PC-3 (cell line): ENCODE data around the gene CEND1. TPM values are rescaled to one million over a fixed set of nuclear protein-coding genes. Genes with fewer than 3 reads are reported as not detected.

ENCODE experiments used
- ATAC-seq: fragments of 200-7000 bp; cut with Tn5 transposase; 2 replicates; pipeline ENCODE4 v1.9.1; 2020; ENCODE audit warnings: mild to moderate bottlenecking, moderate library complexity
- BruUV-seq: library from RNA; stranded (reverse); fragments of 400-500 nt; replicated peaks from 2 replicates; lab custom pipeline; 2021; lab: Mats Ljungman, UMichigan
- CTCF ChIA-PET: fragments of 300-600 bp; sonication (Branson Sonifier 250); formaldehyde crosslinking; loops from one replicate; lab custom pipeline; 2022; ENCODE audit warnings: antibody characterized with exemption; lab: Charles Lee
- POLR2A ChIA-PET: fragments of 300-600 bp; sonication (Branson Sonifier 250); formaldehyde crosslinking; loops from one replicate; lab custom pipeline; 2022; ENCODE audit warnings: antibody characterized with exemption; ENCODE audit not compliant: unreplicated experiment; lab: Charles Lee
- DNase-seq: peaks from one replicate; pipeline ENCODE4 v3.0.0-alpha.2; 2015
- H2AFZ ChIP-seq: fragments of 300-600 bp; sonication (generic); 2 replicates; pipeline ENCODE4 v1.6.0; 2016; ENCODE audit warnings: antibody characterized with exemption, low read length
- H3F3A ChIP-seq: fragments of 300-600 bp; sonication (generic); one replicate; pipeline ENCODE4 v1.6.0; 2017; ENCODE audit warnings: antibody characterized with exemption, low read length, control low read depth, mild to moderate bottlenecking; ENCODE audit not compliant: unreplicated experiment
- H3K27ac ChIP-seq: fragments of 300-600 bp; sonication (generic); 2 replicates; pipeline ENCODE4 v1.5.1; 2016; ENCODE audit warnings: mild to moderate bottlenecking, low read length
- H3K27me3 ChIP-seq: fragments of 300-600 bp; sonication (generic); 2 replicates; pipeline ENCODE4 v1.6.1; 2016; ENCODE audit warnings: low read length, mixed read lengths
- H3K36me3 ChIP-seq: fragments of 300-600 bp; sonication (generic); 2 replicates; pipeline ENCODE4 v1.6.1; 2016; ENCODE audit warnings: low read depth, mixed run types, low read length, mixed read lengths
- H3K4me1 ChIP-seq: fragments of 300-600 bp; sonication (generic); 2 replicates; pipeline ENCODE4 v1.5.1; 2016; ENCODE audit warnings: low read length; ENCODE audit not compliant: insufficient read depth
- H3K4me2 ChIP-seq: fragments of 300-600 bp; sonication (generic); 2 replicates; pipeline ENCODE4 v1.6.0; 2016; ENCODE audit warnings: low read length
- H3K4me3 ChIP-seq: fragments of 300-600 bp; sonication (generic); 2 replicates; pipeline ENCODE4 v1.5.1; 2016; ENCODE audit warnings: mild to moderate bottlenecking, low read length, mixed read lengths
- H3K79me2 ChIP-seq: fragments of 300-600 bp; sonication (generic); 2 replicates; pipeline ENCODE4 v1.6.1; 2017; ENCODE audit warnings: low read length, mixed read lengths
- H3K9ac ChIP-seq: fragments of 300-600 bp; sonication (generic); 2 replicates; pipeline ENCODE4 v1.6.0; 2016; ENCODE audit warnings: mild to moderate bottlenecking, low read length
- H3K9me2 ChIP-seq: fragments of 300-600 bp; sonication (generic); replicated peaks from 2 replicates; pipeline ENCODE4 v1.6.1; 2016; ENCODE audit warnings: mixed run types, low read length, mixed read lengths
- H3K9me3 ChIP-seq: fragments of 300-600 bp; sonication (generic); 2 replicates; pipeline ENCODE4 v1.6.1; 2016; ENCODE audit warnings: low read length, mixed read lengths
- H4K20me1 ChIP-seq: fragments of 300-600 bp; sonication (generic); 2 replicates; pipeline ENCODE4 v1.6.1; 2016; ENCODE audit warnings: low read length, mixed read lengths
- CTCF ChIP-seq: fragments of 300-600 bp; sonication (generic); conservative IDR thresholded peaks from 2 replicates; pipeline ENCODE4 v1.5.1; 2017; ENCODE audit warnings: antibody characterized with exemption, low read depth, mild to moderate bottlenecking, low read length
- EZH2 ChIP-seq: fragments of 300-600 bp; sonication (generic); IDR thresholded peaks from one replicate; pipeline ENCODE4 v1.6.1; 2017; ENCODE audit warnings: antibody characterized with exemption, mild to moderate bottlenecking, low read length; ENCODE audit not compliant: unreplicated experiment
- EZH2phosphoT487 ChIP-seq: fragments of 300-600 bp; sonication (generic); IDR thresholded peaks from 2 replicates; pipeline ENCODE4 v1.6.1; 2018; ENCODE audit warnings: mild to moderate bottlenecking, antibody characterized with exemption, low read length, borderline replicate concordance
- intact Hi-C: fragments of 100-400 bp; cut with micrococcal nuclease; formaldehyde crosslinking; loops from 2 replicates; pipeline ENCODE4 v1.9.0; 2023
- total RNA-seq: library from RNA; depleted of rRNA; stranded (reverse); fragments of >200 nt; gene quantifications from 2 replicates; pipeline ENCODE4 v1.2.3, GENCODE V29; 2014

The CEND1 gene
- total RNA-seq, 1 experiment from 2014 or later = not detected

GRCh38 chr11:820655-821511 lies 31.0 kb upstream of the CEND1 start:
- Histone ChIP-seq H3K4me1 (peaks cover 41% of the 10 kb centered on the region), H3K9ac (peak overlapping the region; percentile 67), H3K36me3 (no peaks in the 10 kb centered on the region), H4K20me1 (peaks cover 13% of the 10 kb centered on the region; the same call in 1 of the 2 replicates), H3K27ac (peak overlapping the region; percentile 57), H3K9me2 (no peaks in the 10 kb centered on the region), H3K4me2 (peak overlapping the region; percentile 100), H3K4me3 (peak overlapping the region; percentile 89), H2AFZ (no peak overlapping the region), H3K9me3 (no peaks in the 10 kb centered on the region), H3F3A (no peaks in the 10 kb centered on the region), H3K27me3 (no peaks in the 10 kb centered on the region), H3K79me2 (peaks cover 25% of the 10 kb centered on the region)
- DNase-seq (peak; percentile 84), ATAC-seq (peak; percentile 45)
- TF ChIP-seq CTCF (no peak), EZH2phosphoT487 (no peak), EZH2 (no peak)
- TSS peak; percentile 67 for BruUV-seq
- intact Hi-C loops = loop anchor here (2.0 kb wide), 1 partner anchor 24 kb away; no protein-coding TSS in a partner anchor
- ChIA-PET CTCF (interaction anchor here (1.9 kb wide), 1 partner anchor 12 kb away, joined by 18 read pairs; the partner anchor contains the start of gene CD151), POLR2A (interaction anchor here (1.0 to 2.1 kb wide), 3 partner anchors 11 to 14 kb away, joined by 4 to 16 read pairs (median 12); partner anchors contain the start of gene CD151)

GRCh38 chr11:819943-820649 lies 30.2 kb upstream of the CEND1 start:
- TF ChIP-seq EZH2 (no peak), CTCF (no peak), EZH2phosphoT487 (no peak)
- H3K9me3 ChIP-seq = no peaks in the 10 kb centered on the region
- intact Hi-C loops = loop anchor here (2.0 kb wide), 1 partner anchor 23 kb away; no protein-coding TSS in a partner anchor
- no peaks in the 10 kb centered on the region for H3K9me2 ChIP-seq
- ATAC-seq (peak; percentile 48), DNase-seq (peak; percentile 88)
- peak overlapping the region; percentile 100 for H3K4me2 ChIP-seq
- no peaks in the 10 kb centered on the region for H3F3A ChIP-seq
- H4K20me1 ChIP-seq = peaks cover 13% of the 10 kb centered on the region; the same call in 1 of the 2 replicates
- peak overlapping the region; percentile 57; the same call in 1 of the 2 replicates for H3K27ac ChIP-seq
- H3K27me3 ChIP-seq = no peaks in the 10 kb centered on the region
- peaks cover 25% of the 10 kb centered on the region for H3K79me2 ChIP-seq
- BruUV-seq = TSS peak; percentile 66
- CTCF ChIA-PET = interaction anchor here (1.9 kb wide), 1 partner anchor 12 kb away, joined by 18 read pairs; the partner anchor contains the start of gene CD151
- H3K4me3 ChIP-seq = peak overlapping the region; percentile 89
- peak overlapping the region; percentile 42; the same call in 1 of the 2 replicates for H2AFZ ChIP-seq
- peak overlapping the region; percentile 67 for H3K9ac ChIP-seq
- no peaks in the 10 kb centered on the region for H3K36me3 ChIP-seq
- POLR2A ChIA-PET = interaction anchor here (1.0 to 2.1 kb wide), 3 partner anchors 12 to 24 kb away, joined by 3 to 16 read pairs (median 12); partner anchors contain the start of gene CD151
- peaks cover 33% of the 10 kb centered on the region for H3K4me1 ChIP-seq
